Measurements from ENCODE around the gene CKMT1A. TPM values are rescaled to one million over a fixed set of nuclear protein-coding genes. Genes with fewer than 3 reads are reported as not detected.
"Not testable (repeated sequence)": the region's sequence is repeated elsewhere in the genome, so short reads cannot be mapped to it uniquely, and the experiment has no call there.

The CKMT1A gene
- total and polyA plus RNA-seq, 7 donors = 0.03 to 0.14 (median 0.12) TPM; not detected in 4

- H3K36me3 ChIP-seq (ENCODE audit: insufficient read depth in 1 of 2, low read depth in 1 of 2); H3K4me3 ChIP-seq; DNase-seq; H3K9me3 ChIP-seq; ATAC-seq; H3K27ac ChIP-seq; H3K27me3 ChIP-seq (ENCODE audit: insufficient read depth in 3 of 3, low read length in 2 of 3); intact Hi-C loops (cut with DNase I); H3K4me1 ChIP-seq: not testable (repeated sequence)
- 13 to 20% methylated on average over 2 to 3 of the region's 7 CpGs; no CpG with 5 or more reads in 1 of the 3 donors for WGBS, 3 donors
These were observed 980 bp upstream of the CKMT1A start for GRCh38 chr15:43692679-43693078.

GRCh38 chr15:43702174-43702573 lies 8.5 kb downstream of the CKMT1A start:
- no peak for ATAC-seq
- Histone ChIP-seq H3K4me1 (no peaks in the 10 kb centered on the region), H3K36me3 (ENCODE audit: insufficient read depth in 1 of 2, low read depth in 1 of 2) (no peaks in the 10 kb centered on the region), H3K27ac (no peak overlapping the region), H3K4me3 (no peak overlapping the region), H3K27me3 (ENCODE audit: insufficient read depth in 3 of 3, low read length in 2 of 3) (peaks cover 0 to 12% (median 4%) of the 10 kb centered on the region in 3 donors), H3K9me3 (no peaks in the 10 kb centered on the region)
- intact Hi-C loops (cut with DNase I) = no loop called here
- no peak for TF ChIP-seq CTCF (IDR thresholded peaks at IDR 0.05)
- 21 to 38% (median 36%) methylated on average over 7 of the region's 7 CpGs for WGBS, 3 donors
- no peak for DNase-seq

- Histone ChIP-seq H3K27ac (no peak overlapping the region), H3K4me3 (no peak overlapping the region), H3K9me3 (no peaks in the 10 kb centered on the region), H3K27me3 (ENCODE audit: insufficient read depth in 3 of 3, low read length in 2 of 3) (peaks cover 0 to 12% (median 4%) of the 10 kb centered on the region in 3 donors), H3K36me3 (ENCODE audit: insufficient read depth in 1 of 2, low read depth in 1 of 2) (no peaks in the 10 kb centered on the region), H3K4me1 (no peaks in the 10 kb centered on the region)
- WGBS, 3 donors = 45 to 51% (median 50%) methylated on average over 8 of the region's 8 CpGs
- no peak for TF ChIP-seq CTCF (IDR thresholded peaks at IDR 0.05)
- ATAC-seq (no peak), DNase-seq (no peak)
- intact Hi-C loops (cut with DNase I) = no loop called here
These were observed 9.2 kb downstream of the CKMT1A start for GRCh38 chr15:43702701-43703424.

GRCh38 chr15:43710431-43711131 lies 16.9 kb downstream of the CKMT1A start:
- H3K4me1 ChIP-seq; H3K36me3 ChIP-seq (ENCODE audit: insufficient read depth in 1 of 2, low read depth in 1 of 2); H3K27me3 ChIP-seq (ENCODE audit: insufficient read depth in 3 of 3, low read length in 2 of 3); intact Hi-C loops (cut with DNase I); H3K27ac ChIP-seq; DNase-seq; H3K4me3 ChIP-seq; H3K9me3 ChIP-seq; ATAC-seq: not testable (repeated sequence)
- 57 to 58% methylated on average over 1 of the region's 12 CpGs; no CpG with 5 or more reads in 1 of the 3 donors for WGBS, 3 donors

GRCh38 chr15:43723151-43723550 lies 29.5 kb downstream of the CKMT1A start:
- no peaks in the 10 kb centered on the region for H3K27me3 ChIP-seq (ENCODE audit: insufficient read depth in 3 of 3, low read length in 2 of 3)

GRCh38 chr15:43726306-43726705 lies 32.6 kb downstream of the CKMT1A start:
- H3K4me3 ChIP-seq; ATAC-seq; H3K4me1 ChIP-seq; H3K27ac ChIP-seq; H3K9me3 ChIP-seq; H3K36me3 ChIP-seq (ENCODE audit: insufficient read depth in 1 of 2, low read depth in 1 of 2); intact Hi-C loops (cut with DNase I); DNase-seq; H3K27me3 ChIP-seq (ENCODE audit: insufficient read depth in 3 of 3, low read length in 2 of 3): not testable (repeated sequence)
- WGBS, 3 donors = 100% methylated on average over 1 of the region's 1 CpG

More at GRCh38 chr15:43723151-43723550, 29.5 kb downstream of the CKMT1A start:
- H3K36me3 ChIP-seq (ENCODE audit: insufficient read depth in 1 of 2, low read depth in 1 of 2) = no peaks in the 10 kb centered on the region
- no peak for ATAC-seq
- intact Hi-C loops (cut with DNase I) = no loop called here
- H3K9me3 ChIP-seq = no peaks in the 10 kb centered on the region
- TF ChIP-seq CTCF (IDR thresholded peaks at IDR 0.05) = no peak
- no peak for DNase-seq
- 68 to 80% (median 73%) methylated on average over 4 of the region's 4 CpGs for WGBS, 3 donors
- H3K4me3 ChIP-seq = no peak overlapping the region
- no peaks in the 10 kb centered on the region for H3K4me1 ChIP-seq
- H3K27ac ChIP-seq = no peak overlapping the region

- DNase-seq; H3K36me3 ChIP-seq (ENCODE audit: insufficient read depth in 1 of 2, low read depth in 1 of 2); H3K4me1 ChIP-seq; ATAC-seq; intact Hi-C loops (cut with DNase I); H3K27me3 ChIP-seq (ENCODE audit: insufficient read depth in 3 of 3, low read length in 2 of 3); H3K4me3 ChIP-seq; H3K27ac ChIP-seq; H3K9me3 ChIP-seq: not testable (repeated sequence)
- 27 to 48% (median 39%) methylated on average over 1 of the region's 1 CpG for WGBS, 3 donors
These were observed 34.5 kb downstream of the CKMT1A start for GRCh38 chr15:43728053-43728725.
